ENCODE data around the gene RNF166.

Gene RNF166

DNA sequence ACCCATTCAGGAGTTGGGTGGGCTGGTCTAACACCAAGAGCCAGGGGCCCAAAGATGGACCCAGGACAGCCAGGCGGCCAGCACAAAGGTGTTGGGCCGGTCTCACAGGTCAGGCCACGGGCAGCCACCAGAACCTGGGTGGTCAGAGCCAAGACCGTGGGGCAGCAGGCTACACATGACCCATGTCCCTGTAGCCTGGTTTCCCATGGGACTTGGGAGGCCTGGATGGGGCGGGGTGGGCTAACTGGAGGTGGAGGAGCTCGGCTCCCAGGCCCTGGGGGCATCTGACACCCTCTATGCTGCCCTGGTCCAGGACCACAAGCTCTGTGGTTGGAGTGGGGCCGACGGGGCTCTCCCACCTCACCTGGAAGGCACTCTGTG lies 17.3 kb upstream of the RNF166 start:
- DNase-seq = no peak

DNA sequence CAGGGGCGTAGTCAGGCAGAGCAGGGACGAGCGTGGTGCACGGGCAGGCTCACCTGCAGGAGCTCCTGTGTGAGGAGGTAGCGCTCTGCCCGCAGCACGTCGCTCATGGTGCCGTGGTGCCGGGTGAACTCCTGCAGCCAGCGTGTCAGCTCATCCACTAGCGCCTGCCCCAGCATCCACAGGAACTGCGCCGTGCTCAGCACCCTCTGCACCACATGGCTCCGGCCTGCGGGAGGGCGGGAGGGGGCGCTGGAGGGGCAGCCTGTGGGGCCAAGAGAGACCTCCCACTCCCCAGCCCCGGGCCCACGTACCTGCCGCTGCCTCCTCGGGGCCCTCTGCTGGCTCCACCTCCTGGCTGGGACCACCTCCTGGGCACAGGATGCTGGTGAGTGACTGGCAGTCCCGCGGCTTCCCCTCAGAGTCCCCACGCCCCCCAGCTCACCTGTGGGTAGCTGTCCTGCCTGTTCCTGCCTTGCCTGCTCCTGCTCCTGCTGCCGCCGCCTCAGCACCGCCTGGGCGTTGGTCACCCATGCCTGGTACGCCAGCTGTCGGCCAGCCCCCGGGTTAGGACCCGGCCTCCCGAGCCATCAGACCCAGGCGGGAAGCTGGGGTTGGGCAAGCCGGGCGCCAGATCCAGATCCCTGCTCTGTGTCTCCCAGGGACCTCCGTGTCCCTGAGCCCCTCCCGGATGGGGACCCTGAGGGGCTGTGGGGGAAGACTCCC lies 16.7 kb upstream of the RNF166 start:
- DNase-seq = no peak

DNA sequence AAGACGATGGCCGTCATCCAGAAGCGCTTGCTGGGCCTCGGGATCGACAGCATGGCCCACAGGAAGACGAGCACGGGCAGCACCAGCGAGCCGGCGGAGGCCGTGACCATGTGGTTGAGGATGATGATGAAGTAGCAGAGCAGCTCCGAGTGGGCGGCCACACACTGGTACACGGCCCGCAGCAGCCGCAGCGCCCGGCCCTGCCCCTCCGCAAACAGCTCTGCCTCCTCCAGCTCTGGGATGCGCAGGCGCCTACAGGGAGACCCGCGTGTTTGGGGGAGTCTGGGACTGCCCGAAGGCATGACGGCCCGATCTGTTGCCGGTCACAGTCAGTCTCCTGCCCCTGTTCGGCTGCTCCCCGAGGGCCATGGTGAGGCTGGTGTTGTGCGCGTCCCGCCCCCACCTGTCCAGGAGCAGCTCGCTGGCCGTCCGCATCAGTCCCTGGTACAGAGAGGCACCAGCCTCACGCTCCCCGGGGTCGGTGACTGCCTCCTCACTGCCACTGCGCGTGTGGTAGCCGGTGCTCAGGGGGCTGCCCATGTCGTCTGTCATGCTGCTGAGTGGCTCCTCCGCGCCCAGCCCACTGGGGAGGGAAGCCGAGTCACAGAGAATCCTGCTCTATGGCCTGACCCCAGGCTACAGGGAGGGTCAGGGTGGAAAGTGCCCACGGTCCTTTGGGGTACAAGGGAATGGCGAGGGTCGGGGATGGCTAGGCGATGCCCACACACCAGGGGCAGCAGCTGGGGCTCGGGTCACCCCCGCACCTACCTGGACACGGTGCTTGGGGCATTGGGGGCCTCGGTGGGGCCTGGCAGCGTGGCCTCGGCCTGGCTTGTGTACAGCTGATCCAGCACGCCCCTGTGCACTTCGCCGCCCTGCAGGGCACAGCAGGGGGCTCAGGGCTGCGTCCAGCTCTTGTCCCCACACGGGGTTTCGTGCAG lies 15.9 kb upstream of the RNF166 start:
- DNase-seq = no peak

DNA sequence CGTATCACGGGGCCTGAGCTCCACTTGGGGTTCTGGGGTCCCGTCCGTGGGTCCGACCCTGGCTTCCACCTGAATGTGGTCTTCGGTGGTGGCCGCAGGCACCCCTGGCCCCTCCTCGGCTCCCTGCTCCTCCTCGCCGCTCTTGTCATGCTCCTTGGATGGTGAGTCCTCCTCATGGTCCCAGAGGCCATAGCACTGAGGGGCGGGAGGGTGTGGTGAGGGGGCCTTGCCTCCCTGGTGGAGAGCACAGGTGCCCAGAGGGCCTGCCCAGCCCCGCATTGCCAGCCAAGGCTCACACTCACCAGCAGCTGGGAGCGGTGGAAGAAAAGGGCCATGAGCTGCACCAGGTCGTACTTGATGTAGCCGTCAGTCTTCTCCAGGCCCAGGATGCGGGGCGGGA lies 15.0 kb upstream of the RNF166 start:
- no peak for DNase-seq

DNA sequence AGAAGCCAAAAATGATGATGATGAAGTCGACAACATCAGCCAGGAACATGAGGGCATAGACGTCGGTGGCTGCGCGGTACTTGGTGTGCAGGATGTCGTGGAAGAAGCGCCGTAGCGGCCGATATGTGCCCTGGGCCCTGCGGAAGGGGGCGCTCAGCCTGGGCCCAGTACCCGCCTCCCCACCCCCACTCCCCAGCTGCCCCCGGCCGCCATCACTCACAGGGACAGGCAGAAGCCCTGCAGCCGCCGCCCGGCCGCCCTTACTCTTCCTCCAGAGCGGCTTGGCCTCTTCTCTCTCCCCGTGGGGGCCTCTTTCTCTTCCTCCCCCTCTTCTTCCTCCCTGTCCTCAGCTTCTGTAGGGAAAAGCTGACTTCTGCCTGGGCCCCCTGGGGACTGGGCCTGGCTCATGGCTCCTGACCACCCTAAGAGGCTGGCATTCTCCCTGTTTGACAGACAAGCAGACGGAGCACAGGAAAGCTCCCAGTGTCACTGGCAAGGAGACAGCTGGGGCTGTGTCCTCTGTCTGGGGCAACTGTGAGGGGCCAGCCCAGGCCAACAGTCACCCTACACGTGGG lies 14.3 kb upstream of the RNF166 start:
- no peak for DNase-seq

- no peak for DNase-seq
Measured at GRCh38 chr16:88719933-88720296, 13.7 kb upstream of the RNF166 start.

DNA sequence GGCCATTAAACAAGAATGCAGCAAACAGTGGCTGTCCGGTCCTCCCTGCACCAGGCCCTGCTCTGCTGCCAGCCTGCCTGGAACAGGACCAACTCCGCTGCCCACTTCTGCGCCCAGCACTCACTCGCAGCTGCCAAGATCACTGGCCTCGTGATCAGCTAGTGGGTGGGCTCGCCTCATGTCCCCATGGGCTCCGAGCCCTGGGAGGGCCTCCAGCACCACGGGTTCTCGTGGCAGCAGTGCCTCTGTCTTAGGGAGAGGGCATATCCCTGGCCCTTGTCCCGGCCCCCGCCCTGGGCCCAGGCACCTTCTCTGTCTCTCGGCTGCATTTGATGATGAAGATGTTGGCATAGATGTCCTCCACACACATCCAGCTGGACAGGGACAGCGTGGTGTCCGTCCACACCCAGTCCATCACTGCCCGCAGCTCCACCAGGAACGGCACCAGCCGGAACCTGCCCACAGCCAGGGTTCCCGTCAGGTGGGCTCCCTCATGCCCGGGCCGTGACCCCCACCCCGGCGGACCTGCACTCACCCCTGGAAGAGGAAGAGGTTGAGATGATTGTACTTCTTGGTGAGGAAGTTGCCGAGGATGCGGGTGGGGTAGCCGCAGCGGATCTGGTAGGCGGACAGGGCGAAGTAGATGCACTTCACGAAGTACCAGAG lies 13.2 kb upstream of the RNF166 start:
- no peak for DNase-seq

- no peak for DNase-seq
Measured at GRCh38 chr16:88718178-88718577, 12.0 kb upstream of the RNF166 start.

DNA sequence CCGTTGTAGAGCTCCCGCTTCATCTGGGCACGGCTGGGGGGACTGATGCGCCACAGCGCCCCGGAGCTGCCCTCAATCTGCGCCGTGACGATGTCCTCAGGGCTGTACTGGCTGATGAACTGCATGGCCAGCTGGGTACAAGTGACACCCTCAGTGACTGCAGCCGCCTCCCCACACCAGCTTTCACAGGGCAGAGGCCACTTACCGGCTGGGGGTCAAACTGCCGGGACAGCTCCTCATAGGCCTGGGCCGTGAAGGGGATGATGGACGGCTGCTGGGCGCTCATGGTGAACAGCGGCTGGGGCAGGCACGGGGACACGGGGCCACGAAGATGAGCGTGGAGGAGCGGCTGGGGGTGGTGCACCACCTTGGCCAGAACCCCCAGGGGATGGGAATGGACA lies 10.4 kb upstream of the RNF166 start:
- DNase-seq = no peak

- DNase-seq = no peak
Measured at GRCh38 chr16:88716201-88716600, 10.0 kb upstream of the RNF166 start.

- no peak for DNase-seq
Measured at GRCh38 chr16:88715312-88716190, 9.3 kb upstream of the RNF166 start.

DNA sequence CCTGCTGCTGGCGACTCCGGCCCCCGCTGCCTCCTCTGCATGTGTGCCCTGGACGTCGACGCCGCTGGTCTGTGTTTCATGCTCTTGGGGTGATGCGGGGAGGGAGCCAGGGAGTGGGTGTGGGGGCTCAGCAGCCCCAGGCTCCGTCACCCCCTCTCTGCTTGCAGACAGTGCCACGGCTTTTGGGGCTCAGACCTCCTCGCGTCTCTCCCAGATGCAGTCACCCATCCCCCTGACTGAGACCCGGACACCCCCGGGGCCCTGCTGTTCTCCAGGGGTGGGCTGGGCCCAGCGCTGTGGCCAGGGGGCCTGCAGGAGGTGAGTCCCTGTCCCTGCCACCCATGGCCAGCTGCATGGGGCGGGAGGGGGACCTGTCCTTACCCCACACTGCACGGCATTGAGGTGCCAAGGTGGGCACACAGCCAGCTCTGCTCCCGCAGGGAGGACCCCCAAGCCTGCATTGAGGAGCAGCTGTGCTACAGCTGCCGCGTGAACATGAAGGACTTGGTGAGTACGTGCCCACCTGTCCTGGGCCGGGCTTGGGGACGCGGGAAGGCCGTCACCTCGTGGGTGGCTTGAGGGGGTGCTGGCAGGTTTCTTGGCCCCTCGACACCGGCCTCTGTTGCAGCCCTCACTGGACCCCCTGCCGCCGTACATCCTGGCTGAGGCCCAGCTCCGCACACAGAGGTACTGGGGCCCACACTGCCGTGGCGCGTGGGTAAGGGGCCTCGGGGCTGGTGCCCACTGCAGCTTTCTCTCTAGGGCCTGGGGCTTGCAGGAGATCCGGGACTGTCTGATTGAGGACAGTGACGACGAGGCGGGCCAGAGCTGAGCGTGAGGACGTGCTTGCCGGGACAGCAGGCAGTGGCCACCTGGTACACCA lies 8.5 kb upstream of the RNF166 start:
- no peak for DNase-seq

DNA sequence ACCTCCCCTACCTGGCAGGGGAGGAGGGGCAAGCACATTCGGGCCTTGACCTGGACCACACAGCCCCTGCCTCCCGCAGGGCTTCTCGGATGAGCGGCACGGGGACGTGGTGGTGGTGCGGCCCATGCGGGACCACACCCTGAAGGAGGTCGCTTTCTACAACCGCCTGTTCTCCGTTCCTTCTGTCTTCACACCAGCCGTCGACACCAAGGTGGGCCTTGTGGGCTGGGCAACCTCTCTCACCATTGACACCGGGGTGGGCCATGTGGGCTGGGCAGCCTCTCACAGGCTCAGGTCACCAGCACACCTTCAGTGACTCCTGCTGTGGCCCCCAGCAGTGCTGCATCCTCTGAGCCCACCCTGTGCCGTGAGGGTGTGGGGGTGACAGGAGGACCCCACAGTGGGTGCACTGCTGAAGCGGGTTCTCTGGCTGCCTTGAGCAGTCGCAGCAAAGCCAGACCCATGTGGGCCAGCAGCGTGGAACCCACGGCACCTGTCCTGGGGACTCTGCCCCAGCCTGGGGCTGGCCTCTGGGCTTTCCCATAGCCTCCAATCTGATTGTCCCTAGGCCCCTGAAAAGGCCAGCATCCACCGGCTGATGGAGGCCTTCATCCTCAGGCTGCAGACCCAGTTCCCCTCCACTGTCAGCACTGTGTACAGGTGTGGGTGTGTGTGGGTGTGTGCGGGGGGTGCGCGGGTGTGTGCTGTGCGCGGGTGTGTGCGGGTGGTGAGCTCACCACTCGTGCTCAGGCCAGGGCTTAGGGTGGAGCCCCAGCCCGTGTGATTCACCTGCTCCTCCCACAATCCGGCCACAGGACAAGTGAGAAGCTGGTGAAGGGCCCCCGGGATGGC lies 7.6 kb upstream of the RNF166 start:
- no peak for DNase-seq

DNA sequence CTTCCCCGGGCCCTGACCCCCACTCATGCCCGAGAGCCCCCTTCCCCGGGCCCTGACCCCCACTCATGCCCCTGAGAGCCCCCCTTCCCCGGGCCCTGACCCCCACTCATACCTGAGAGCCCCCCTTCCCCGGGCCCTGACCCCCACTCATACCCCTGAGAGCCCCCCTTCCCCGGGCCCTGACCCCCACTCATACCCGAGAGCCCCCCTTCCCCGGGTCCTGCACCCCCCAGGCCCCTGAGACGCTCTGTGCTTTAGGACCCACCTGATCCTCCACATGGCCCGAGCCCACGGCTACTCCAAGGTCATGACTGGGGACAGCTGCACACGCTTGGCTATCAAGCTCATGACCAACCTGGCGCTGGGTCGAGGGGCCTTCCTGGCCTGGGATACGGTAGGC lies 6.8 kb upstream of the RNF166 start:
- DNase-seq = no peak

DNA sequence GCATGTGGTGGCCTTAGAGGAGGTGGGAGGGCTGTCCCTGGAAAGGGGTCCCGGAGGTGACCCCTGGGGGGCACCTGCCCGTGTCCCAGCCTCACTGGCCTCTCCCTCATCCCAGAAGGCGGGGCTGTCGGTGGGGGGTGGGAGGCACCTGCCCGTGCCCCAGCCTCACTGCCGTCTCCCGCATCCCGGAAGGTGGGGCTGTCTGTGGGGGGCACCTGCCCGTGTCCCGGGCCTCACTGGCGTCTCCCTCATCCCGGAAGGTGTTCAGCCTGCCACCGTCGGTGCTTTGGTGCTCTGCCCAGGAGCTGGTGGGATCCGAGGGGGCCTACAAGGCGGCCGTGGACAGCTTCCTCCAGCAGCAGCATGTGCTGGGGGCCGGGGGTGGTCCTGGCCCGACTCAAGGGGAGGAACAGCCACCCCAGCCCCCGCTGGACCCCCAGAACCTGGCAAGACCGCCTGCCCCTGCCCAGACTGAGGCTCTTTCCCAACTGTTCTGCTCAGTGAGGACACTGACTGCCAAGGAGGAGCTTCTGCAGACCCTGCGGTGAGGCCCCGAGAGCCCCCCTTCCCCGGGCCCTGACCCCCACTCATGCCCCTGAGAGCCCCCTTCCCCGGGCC lies 6.3 kb upstream of the RNF166 start:
- no peak for DNase-seq

- no peak for DNase-seq
Measured at GRCh38 chr16:88711750-88712340, 5.6 kb upstream of the RNF166 start.

DNA sequence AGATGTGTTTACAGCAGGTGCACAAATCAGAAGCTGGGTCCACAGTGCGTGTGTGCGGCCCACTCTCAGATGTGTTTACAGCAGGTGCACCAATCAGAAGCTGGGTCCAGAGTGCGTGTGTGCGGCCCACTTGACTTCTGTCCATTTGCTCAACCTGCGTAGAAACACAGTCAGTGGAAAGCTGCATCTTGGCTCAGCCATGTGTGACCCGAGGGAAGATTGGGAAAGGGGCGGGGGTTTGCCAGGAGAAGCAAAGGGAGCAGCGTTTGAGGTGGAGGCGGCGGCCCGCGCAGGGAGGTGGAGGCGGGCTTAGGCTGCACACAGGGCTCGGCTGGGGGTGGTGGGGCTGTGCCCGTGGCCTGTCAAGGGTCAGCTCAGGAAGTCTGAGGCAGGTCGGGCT lies 4.3 kb upstream of the RNF166 start:
- DNase-seq = no peak

DNA sequence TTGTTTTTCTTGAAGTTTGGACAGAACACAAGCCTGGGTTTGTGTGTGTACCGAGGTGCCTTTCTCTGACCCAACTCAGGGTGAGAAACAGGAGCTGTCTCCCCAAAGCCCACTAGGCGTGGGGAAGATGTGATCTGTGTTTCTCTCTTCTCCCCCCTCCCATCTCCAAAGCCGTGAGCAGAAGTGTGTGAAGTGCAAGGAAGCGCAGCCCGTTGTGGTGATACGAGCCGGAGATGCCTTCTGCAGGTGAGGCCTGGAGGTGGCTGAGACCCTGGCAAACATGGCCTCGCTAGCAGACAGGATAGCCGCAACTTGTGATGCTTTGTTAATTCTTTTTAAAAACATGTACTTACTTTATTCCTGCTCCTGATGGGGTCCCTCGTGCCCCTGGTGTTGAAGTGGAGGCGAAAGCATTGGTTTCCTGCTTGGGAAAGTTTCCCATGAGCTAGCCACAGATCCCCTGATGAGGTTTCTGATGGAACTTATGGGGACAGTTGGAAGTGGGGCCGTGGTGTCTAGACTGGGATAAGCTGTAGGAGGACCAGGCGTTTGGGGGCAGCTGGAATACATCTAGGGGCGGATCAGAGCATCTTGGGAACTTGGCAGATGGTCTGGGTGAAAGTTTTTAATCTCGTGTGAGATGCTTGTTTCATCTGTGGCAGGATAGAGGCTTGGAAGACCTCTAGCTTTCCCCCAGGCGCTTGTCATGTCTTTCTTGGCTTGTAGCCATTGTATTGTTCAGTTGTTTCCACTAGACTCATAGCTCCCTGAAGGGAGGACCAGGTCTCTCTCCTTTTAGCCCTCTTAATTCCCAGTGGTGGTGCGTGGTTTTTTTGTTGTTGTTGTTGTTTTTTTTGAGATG lies 988 bp upstream of the RNF166 start:
- DNase-seq = no peak
